HG02884 (cell line): ENCODE measurements around the gene EDNRA.

Source experiments
- ATAC-seq: cut with Tn5 transposase; IDR thresholded peaks from one replicate; pipeline ENCODE4 v1.9.1; 2021; ENCODE audit warnings: mild to moderate bottlenecking, moderate library complexity; ENCODE audit not compliant: unreplicated experiment

Gene EDNRA

DNA sequence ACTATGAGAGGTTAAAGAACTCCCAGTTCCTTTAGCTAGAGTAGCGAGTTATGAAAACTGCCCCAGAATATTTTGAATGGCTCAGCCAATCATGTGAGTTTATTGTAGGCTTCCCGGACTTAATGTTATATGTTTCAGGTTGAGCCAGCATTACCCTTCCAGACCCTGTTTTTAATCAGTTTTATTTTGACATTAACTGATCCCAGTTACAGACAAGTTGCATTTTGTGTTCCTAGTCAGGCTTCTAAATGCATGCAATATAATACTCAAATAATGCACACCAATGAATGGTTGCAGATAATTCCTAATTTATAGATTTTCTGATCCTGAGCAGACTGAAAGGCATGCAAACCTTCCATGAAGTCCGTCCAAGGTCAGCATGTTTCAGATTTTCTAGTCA lies 57.8 kb downstream of the EDNRA start:
- ATAC-seq: no peak

DNA sequence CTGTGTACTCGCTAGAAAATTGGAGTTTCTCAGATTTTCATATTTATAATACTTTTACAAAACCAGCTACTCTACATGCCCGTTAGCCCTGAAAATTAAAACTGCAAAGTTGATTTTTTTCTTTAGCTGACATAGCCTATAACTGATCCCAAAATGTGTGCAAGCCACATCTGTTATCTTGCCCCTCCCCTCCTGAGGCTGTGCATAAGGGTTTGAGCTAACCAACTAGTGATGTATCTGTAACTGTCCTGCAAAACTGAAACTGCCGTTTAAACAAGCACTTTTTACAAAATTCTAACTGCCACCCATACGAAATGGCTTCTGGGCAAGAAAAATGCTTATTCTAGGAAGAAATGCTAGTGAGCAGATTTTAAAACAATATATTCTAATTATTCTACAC lies 59.1 kb downstream of the EDNRA start:
- ATAC-seq: no peak

DNA sequence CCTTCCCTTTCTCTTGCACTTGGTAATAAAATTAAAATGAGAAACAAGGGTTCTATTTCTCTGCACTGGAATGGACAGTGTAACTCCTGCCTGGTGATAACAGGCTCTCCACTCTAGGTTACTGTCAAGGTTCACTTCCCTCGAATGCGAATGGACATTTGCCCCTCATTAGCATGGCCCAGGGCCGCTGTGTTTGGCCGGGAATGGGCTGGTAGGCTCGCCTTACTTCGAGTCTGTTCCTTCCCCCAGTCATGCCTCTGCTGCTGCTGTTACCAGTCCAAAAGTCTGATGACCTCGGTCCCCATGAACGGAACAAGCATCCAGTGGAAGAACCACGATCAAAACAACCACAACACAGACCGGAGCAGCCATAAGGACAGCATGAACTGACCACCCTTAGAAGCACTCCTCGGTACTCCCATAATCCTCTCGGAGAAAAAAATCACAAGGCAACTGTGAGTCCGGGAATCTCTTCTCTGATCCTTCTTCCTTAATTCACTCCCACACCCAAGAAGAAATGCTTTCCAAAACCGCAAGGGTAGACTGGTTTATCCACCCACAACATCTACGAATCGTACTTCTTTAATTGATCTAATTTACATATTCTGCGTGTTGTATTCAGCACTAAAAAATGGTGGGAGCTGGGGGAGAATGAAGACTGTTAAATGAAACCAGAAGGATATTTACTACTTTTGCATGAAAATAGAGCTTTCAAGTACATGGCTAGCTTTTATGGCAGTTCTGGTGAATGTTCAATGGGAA lies 61.5 kb downstream of the EDNRA start:
- no peak for ATAC-seq

DNA sequence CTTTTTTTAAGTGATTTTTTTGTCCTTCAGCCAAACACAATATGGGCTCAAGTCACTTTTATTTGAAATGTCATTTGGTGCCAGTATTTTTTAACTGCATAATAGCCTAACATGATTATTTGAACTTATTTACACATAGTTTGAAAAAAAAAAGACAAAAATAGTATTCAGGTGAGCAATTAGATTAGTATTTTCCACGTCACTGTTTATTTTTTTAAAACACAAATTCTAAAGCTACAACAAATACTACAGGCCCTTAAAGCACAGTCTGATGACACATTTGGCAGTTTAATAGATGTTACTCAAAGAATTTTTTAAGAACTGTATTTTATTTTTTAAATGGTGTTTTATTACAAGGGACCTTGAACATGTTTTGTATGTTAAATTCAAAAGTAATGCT lies 62.1 kb downstream of the EDNRA start:
- no peak for ATAC-seq

DNA sequence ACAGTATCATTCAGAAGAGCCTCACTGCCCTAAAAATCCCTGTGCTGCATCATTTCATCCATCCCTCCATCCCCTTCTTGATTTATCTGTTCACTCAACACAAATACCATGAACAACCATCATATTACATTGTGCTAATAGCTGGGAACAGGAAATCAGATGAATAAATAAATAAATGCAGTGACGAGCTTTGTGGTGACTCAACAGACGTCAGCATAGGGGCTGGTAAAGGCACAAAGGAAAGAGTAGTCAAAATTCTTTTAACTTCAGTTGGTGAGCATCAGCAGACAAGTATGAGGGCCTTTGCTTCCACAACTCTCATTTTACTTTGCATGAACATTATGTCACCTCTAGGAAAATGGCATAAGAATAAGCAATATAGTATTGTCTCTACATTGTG lies 65.5 kb downstream of the EDNRA start:
- no peak for ATAC-seq

DNA sequence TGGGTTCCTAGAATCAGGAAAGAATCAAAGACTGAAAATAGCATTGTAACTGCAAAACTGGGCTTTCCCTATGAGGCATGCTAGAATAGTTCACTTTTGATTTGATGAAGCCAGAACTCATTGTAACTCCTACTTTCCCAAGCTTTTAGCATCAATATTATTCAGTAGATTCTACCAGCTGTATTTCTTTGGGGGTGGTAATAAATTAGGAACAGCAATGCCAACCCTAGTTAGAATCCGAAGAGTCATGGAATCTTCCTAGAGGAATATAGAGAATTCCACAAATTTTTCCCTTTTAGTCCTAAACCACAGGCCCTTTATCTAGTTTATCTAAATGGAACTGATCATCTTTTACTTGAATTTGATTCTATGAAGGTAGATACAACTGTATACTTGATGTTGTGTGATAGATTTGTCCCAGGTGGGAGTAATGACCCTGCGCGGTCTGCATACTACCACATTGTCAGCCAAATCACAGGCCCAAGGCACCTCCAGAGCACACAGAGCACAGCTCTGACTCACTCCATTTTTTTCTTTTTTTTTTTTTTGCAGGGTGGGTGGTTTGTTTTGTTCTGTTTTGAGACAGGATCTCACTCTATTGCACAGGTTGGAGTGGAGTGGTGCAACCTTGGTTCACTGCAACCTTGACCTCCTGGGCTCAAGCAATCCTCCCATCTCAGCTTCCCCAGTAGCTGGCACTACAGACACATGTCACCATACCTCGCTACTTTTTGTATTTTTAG lies 66.6 kb downstream of the EDNRA start:
- peak; percentile 67 for ATAC-seq

DNA sequence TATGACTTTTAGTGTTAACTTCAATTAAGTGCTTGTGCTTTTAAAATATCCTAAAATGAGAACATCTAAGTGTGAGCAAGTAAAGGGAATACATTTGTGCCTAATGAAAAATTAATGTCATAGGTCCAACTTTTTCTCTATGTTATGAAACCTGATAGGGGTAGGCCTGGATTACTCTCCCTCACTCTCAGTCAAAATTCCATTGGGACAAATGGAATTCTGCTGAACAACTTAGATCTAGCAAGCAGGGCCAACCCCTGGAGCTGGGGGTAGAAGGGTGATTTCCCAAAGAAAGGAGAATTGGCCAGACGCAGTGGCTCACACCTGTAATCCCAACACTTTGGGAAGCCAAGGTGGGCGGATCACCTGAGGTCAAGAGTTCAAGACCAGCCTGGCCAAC lies 67.4 kb downstream of the EDNRA start:
- ATAC-seq: no peak

DNA sequence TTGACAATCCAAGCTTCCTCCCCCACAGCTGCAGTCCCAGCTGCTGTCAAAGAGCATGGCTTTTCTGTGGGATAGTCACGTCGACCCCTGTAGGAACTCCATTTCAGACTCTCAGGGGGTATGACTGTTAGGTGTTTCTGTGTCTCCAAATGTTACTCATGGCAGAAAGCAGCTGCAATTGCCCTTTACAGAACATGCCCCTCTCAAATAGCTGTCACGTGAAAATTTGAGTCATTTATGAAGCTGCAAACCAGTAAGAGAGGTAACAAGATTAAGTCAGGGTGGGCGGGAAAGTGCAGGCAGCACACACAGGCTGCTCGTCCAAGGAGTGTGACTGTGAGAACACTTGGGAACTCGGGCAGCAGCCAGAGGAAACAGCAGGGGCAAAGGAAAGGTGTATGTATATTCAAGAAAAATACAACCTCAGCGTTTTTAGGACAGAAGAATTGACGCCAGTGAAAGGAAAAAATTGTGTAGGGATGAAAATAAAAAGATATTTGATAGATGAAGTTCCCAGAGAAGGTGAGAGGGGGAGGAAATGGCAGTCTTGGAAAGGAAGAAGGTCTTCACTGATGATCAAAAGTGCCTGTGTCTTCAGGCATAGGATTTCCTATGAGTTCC lies 69.8 kb downstream of the EDNRA start:
- ATAC-seq: peak; percentile 67

DNA sequence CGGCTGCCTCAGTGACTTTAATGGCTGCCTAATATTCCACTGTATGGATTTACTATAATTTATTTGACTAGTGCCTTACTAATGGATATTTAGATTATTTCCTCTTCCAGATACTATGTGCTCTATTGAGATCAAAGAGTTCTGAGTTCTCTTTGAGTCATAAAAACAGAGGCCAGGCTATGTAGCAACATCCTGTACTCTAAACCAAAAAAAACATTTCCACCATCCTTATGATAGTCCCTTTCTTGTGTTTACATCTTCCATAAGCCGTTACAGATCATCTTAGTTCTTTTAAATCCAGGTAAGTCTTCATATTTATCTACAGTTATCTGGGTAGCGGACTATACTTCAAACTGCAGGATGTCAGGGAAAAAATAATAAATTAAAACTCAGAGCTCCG lies 79.7 kb downstream of the EDNRA start:
- ATAC-seq: no peak

DNA sequence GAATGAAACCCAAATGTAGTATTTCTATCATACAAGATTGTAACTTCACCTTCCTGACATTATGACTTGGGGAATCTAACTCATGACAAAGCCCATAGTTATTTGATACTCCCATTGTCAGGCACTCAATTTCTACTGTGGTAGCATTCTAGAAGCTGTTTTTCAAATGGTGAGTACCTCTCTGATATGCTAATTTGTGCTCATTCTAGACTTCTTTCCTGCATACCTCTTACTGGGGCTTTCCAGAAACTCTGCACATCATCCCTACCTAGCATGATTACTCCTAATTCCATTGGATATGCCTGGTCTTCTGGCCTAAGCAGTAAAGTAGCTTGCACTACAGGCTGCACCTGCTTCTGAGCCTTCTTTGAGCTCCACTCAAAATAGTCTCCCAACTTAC lies 85.9 kb downstream of the EDNRA start:
- no peak for ATAC-seq

DNA sequence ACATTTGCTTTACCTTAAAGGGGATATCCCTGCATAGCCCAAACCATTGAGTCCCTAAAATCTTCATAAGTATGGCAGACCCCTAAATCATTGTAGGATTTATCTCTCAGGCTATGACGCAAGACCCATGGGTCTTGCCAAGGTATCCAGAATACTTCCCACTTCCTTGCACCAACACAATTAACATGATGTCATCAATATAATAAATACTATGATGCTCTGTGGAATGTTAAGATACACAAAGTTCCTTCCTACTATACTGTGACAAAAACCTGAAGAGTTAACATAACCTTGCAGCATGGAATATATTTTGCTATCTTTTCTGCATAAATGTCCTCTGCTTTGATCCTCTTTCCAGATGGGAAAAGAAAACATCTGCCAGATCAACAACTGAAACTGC lies 86.4 kb downstream of the EDNRA start:
- no peak for ATAC-seq

DNA sequence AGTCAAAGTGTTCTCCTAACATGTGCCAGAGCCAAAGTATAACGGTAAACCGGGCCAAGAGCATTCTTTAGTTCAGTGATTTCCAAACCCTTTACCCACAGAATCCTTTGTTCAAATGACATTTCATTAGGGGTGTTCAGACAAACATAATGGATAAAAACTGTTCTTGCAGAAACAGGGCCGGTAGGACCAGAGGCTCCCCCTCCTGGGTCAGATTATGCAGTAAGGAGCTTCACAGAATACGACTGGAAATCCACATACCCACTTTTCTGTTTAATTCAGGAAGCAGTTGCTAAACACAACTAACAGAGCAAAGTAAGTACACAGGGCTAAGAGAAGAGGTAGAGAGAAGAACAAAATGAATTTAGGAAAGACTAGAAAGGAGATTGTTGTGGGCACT lies 89.7 kb downstream of the EDNRA start:
- ATAC-seq: no peak

DNA sequence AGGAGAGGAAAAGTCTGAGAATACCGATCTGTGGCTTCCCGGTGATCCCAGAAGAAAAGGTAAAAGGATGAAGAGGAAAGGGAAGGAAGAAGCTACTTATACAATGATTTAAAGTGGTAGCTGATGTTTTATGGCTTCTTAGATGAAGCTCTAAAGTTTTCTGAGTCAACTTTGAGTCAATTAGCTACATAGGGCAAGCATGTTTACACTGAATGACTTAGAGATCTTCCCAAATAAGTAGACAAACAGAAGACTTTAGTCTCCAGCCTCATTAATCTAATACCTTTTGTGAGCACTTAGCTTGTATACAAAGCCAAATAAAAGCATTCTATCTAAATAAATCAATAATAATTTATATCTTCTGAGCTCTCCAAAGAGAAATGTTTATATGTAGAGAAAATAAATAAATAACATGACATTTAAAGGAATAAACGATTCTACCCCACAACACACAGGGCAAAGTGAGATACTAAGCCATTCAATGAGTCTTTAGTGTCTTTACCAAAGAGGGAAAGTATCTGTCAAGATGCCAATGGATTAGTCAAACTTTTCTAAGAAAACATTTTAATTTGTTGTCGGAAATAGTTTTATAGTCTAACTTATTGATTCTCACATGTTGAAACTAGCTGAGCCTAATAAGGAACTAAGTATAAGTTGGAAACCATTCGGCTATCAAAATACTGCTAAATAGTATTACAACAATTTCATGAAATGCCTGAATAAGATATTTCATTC lies 90.3 kb downstream of the EDNRA start:
- ATAC-seq: no peak

DNA sequence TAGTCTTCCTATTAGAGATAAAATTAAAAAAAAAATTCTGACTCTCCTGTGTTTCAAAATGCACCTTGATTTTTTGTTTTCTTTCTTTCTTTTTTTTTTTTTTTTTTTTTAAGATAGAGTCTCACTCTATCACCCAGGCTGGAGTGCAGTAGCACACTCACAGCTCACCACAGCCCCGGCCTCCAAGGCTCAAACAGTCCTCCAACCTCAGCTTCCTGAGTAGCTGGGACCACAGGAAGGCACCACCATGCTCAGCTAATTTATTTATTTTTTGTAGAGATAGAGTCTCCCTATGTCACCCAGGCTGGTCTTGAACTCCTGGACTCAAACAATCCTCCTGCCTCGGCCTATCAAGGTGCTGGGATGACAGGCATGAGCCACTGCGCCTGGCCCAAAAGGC lies 95.2 kb downstream of the EDNRA start:
- no peak for ATAC-seq

DNA sequence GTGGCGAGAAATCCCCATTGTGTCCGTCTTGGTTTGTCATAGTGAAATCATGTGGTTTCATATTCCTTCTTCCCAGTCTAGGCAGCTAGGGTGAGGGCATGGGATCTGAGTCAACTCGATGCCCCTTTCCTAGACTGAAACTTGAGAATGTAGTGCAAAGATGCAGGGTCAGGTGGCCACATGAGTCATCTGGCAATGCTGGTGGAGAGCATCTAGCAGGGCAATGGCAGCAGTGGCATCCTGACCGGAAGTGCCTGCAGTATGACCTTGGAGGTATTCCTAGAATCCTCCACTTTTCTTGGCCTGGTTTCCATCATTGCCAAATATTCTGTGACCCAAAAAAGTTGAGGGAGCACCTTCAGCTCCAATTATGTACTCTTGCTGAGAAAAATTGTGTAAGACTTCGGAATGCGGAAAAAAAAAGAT lies 97.2 kb downstream of the EDNRA start:
- ATAC-seq: no peak

DNA sequence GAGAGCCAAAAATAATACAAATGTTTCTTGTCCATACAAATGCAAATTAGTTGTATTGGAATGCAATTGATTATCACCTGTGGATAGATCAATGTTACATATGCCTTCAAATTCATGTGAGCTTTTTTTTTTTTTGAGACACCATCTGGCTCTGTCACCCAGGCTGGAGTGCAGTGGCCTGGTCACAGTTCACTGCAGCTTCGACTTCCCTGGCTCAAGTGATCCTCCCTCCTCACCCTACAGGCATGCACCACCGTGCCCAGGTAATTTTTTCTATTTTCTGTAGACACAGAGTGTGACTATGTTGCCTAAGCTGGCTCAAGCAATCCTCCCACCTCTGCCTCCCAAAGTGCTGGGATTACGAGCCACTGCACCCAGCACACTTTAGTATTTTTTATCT lies 97.7 kb downstream of the EDNRA start:
- no peak for ATAC-seq

DNA sequence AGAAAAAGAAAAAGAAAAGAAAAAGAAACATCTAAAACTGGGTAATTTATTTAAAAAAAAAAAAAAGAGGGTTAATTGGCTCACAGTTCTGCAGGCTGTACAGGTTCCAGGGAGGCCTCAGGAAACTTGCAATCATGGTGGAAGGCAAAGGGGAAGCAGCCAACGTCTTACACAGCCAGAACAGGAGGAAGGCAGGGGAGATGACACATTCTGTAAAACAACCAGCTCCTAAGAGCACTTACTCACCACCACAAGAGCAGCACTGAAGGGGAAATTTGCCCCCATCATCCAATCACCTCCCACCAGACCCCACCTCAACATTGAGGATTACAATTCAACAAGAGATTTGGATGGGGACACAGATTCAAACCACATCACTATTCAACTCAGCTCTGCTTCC lies 99.5 kb downstream of the EDNRA start:
- no peak for ATAC-seq

DNA sequence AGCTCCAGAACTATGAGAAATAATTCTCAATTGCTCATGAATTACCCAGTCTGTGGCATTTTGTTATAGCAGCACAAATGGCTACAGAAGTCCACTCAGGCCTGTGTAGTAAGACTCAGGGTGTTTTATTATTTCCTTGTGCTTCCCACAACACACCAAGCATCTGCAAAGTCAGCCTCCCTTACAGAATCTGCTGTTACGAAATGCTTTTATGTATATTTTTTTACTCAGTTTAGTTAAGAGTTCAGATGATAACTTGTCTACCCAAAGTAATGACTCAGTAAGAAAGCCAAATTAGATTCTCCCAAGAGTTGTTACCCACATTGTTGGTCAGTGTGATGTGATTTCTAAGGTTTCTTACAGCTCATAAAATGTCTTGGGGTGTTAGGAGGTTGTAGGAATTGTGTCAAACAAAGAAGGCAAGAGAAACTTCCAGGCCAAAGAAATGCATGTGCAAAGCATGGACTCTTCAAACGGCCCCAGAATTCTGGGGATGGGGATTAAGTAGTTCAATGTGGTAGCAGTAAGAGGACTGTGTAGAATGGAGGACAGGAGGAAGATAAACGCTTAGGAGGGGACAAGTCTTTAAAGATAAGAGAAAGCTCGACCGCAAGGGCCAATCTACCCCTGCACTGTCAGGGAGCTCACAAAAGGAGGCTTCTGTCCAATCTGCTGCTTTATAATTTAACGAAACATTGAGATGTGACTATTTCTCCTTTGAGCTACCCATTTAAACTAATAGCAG lies 100.9 kb downstream of the EDNRA start:
- ATAC-seq: no peak

DNA sequence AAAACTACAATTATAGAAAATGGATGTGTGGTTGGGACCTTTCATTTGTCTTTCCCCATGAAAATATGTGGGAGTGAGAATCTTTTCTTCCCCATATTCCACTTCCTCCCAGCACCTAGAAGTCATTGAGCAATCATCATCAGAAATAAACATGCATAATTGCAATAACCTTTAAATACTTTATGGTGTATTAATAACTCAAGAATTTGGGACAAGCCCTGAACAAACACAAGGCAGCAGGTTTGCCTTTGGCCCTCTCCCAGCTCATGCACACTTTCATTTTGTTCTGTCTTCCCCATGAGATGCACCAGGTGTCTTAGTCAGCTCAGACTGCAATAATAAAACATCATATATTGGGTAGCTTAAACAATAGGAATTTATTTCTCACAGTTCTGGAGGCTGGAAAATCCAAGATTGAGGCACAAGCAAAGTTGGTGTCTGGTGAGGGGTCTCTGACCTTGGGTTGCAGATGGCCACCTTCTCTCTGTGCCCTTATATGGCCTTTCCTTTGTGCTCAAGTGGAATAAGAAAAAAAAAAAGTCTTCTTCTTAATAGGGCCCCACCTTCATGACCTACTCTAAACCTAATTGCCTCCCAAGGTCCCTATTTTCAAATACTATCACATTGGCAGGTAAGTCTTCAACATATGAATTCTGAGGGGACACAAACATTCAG lies 101.6 kb downstream of the EDNRA start:
- no peak for ATAC-seq

DNA sequence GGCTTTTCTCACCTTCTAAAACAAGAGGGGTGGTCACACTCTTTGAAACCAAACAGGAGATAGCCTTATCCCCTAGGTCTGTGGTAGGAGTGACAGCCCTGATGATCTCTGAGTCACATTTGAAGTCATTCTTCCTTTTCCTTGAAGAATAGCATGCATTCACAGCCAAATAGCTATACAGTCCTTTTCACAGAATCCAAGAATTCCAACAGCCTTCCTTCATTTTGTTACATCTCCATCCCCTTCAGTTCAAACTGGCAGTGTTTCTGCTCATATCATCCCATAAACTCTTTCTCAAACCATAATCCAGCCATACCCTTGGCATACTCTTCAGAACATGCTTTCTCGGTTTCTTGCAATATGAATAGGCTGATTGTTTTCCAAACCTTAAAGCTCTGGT lies 103.0 kb downstream of the EDNRA start:
- ATAC-seq: no peak
